CD4-positive, alpha-beta T cell treated with Interleukin-15 for 4 hours (primary cell): ENCODE results near the gene SRP9.

Experiments
- DNase-seq: peaks from one replicate; pipeline ENCODE4 v3.0.0-alpha.2; 2020; ENCODE audit warnings: low spot score

SRP9 gene, protein sequence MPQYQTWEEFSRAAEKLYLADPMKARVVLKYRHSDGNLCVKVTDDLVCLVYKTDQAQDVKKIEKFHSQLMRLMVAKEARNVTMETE

DNA sequence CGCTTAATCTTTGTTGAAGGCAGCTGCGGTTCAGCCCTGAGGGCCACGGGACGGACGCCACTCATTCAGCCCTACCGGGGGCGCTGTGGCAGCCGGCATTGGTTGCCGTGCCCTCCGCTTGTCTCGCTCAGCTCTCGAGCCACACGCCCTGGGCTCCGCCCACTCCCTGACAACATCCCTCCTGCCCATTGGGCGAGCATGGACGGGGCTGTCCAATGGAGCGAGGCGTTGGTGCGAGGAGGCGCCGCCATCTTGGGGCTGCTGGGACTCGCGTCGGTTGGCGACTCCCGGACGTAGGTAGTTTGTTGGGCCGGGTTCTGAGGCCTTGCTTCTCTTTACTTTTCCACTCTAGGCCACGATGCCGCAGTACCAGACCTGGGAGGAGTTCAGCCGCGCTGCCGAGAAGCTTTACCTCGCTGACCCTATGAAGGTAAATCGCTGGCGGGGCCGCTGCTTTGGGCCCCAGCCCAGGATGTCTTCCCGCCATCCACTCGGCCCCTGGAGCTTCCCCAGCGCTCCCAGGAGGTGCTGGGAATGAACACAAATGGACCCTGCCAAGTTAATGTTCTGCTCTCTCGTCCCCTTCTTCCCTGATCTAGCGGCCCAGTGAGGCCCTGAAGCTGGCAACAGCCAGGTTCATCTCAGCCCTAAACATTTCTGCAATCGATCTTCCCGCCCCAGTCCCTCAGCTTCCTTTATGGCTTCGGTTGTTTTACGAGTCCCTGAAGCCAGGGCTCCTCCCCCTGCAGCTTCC, at the start of gene SRP9:
Gene SRP9 (plus strand): TSS at position 244 of the 754 bp plus-strand sequence. CDS start 115 bp downstream, at position 359.
- peak; percentile 99 for DNase-seq

DNA sequence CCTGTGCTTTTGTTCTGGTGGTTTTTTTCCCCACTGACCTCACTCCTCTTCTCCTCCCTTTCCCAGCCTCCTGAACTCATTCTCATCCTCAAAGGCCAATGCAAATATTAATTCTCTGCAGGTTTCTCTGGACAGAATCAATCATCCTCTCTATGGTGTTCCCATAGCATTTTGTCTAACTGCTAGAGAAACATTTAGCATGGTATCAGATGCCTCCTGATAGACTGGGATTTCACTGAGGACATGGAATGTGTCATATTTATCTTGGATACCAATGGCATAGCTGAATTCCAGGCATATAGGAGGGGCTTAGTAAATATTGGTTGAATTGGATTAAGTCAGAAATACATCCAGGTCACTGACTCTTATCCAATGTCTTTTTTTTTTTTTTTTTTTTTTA, 46.1 kb upstream of the SRP9 start:
- DNase-seq, result no peak

DNA sequence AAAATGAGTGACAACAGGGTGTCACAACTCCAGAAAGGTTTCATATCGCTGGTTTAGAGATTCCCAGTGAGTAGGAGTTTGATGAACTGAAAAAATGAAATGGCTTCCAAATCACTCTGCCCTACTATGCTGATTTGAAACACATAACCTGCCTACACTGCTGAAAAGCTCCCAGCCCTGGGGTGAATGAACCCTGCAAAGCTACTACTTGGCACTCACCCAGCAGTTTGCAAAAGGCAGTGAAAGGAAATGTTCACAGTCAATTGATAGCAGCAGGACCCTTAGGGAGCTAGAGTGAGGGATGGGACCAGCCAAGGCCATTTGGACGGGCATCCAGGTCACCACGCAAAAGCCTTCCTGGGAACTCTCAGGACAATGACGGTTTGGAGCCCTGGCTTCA, 44.4 kb upstream of the SRP9 start:
- no peak for DNase-seq

DNA sequence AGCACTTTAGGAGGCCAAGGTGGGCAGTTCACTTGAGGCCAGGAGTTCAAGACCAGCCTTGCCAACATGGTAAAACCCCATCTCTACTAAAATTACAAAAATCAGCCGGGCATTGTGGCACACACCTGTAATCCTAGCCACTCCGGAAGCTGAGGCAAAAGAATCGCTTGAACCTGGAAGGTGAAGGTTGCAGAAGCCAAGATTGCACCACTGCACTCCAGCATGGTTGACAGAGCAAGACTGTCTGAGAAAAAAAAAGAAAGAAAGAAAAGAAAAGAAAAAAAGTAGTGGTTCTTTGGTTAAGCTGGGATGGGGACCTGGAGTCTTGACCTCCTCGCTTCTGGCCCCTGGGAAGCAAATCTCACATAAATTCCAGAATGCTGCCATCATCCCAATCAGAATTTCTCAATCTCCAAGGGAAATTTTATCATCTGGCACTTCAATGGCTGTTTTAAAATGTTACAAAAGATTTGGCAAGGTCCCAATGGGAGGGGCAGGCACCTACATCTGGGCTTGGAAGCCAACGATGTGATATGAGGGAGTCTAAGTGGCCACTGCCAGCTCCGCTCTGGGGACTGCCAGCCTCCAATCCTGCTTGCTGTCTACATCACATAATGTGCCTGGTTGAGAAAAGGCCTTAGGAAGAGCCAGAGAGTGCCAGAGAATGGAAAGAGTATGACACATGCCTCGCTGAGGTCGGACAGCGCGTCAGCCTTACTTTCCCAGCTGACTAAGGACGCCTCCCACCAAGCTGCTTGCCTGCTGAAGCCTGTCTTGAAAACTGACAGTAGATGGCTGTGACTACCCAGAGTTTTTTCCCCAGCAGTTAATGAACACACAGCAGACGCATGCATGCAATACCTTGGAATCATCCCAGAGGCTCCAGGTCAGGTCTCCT, 42.1 kb upstream of the SRP9 start:
- no peak for DNase-seq

DNA sequence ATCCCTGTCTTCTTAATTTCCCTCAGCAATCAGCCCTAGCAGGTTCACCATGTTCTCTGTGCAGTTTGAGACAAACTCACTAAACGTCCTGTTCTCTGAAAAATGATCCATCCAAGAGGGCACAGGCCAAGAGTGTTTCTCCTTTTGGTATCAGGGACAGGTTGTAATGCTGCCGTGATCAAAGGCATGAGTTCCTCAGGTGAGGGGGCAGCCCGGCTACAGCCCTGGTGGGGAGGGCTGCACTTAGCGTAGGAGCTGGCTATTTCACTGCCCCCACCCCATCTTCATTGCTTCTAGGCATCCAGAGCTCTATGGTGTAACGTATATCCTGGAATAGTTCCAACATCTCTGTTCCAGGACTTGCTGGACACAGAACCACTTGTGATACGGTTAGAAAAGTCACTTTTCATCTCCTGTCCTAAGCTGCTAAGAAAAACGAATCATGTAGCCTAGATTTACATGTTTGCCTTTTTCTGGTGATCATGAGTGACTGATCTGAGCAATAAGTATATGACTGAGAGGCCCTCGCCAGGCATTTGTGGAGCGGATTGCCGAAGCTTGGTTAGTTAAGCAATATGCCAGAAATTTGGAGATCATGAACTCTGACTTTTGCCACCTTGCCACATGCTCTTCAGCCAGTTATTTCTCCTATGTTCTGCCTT, 41.1 kb upstream of the SRP9 start:
- no peak for DNase-seq

DNA sequence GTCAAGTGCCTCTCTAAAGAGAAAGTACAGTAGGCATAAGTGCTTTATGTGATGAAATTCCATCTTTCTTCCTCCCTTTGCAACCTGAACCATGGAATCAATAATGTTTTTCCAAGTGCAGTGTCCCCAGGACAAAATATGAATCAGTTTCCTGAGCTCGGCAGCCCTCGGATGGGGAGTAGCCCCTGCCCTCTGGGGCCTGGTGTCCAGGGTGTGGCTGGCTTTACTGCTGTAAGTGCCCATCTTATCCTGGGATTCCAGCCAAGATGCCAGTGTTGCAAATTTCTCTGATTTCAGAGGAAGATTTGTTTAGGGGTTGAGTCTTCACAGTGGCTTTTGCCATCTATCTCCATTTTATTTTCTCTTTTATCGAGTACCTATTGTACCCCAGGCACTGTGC, 40.5 kb upstream of the SRP9 start:
- DNase-seq, result no peak

DNA sequence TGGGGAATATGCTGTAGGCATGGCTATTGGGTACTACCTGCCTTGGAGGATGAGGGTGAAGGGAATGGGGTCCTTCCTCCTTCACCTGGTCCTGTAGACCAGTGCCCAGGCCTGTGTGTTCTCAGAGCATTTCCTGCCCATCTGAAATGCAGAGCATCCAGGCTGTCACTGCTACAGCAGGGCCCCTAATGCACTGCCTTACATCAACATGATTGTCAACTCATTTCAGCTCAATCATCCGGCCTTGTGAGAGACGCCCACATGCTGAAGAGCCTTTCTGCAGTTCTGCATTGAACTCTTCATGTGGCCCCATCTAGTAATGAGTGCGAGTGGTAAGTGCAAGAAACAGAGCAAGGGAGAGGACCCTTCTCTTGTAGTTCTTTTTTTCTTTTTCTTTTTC, 39.8 kb upstream of the SRP9 start:
- DNase-seq, result no peak

DNA sequence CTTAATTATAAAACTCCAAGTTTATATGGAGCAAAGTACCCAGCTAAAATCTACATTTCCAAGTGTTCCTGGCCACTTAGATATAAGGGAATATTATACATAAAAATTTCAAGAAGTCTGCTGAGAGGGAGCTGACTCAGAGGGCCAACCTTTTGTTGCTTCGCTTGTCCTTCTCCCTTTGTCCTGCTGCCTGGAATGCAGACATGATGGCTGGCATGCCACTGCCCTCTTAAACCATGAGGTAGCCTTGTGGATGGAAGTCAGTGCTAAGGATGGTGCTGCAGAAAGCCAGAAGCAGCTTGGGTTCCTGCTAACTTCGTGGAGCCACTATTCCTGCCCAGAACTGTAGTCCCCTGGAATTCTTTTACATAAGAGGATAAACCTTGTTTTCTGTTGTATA, 38.9 kb upstream of the SRP9 start:
- DNase-seq, result no peak

DNA sequence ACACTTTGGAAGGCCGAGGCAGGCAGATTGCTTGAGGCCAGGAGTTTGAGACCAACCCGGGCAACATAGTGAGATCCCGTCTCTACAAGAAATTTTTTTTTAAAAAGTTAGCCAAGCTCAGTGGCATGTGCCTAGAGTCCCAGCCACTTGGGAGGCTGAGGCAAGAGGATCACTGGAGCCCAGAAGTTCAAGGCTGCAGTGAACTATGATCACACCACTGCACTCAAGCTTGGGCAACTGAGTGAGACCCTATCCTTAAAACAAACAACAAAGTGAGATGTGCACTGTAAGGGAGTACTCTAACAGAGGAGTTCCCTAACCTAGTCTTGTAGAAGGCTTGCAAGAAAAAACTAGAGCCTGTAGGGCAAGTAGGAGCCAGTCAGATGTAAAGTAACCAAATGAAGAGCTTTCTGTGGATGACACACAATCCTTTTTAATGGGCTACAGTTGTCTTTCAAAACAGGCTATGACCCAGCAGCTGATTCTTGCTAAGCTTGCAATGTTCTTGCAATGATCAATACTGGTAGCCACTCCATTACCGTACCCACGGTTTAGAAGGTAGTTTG, 38.0 kb upstream of the SRP9 start:
- no peak for DNase-seq

DNA sequence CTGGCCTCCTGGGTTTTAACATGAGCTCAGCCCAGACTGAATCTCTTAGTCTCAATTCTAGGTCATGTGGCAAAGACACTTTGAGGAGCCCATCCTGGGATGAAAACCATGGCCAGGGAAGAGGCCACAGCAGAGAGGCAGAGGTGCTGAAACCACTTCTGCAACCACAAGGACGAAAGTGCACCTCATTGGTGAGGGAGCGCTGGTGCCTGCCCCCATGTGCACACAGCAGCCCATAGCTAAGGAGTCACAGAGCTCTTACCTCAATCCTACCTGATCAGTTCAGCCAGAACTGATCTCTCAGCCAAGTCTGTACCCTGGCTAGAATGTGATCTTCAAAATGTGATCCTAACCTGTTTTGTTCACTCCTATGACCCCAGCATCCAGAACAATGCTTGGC, 32.9 kb upstream of the SRP9 start:
- DNase-seq, result no peak

DNA sequence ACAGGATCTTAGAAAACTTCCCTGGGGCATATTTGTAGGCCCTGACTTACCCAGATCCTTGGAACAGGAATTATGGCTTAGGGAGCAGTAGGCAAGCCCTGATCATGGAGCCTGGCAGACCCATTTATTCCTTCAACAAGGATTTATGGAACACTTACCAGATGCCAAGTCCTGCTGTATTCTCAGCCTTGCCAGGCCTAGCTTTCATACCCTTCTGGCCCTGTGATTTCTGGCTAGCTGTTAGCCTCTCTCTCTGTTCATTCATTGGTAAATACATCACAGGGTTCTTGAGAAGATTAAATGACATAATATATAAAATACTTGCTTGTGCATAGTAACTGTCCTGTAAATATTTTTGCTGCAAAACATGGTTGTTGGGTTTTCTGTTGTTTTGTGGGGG, 32.4 kb upstream of the SRP9 start:
- DNase-seq, result no peak

DNA sequence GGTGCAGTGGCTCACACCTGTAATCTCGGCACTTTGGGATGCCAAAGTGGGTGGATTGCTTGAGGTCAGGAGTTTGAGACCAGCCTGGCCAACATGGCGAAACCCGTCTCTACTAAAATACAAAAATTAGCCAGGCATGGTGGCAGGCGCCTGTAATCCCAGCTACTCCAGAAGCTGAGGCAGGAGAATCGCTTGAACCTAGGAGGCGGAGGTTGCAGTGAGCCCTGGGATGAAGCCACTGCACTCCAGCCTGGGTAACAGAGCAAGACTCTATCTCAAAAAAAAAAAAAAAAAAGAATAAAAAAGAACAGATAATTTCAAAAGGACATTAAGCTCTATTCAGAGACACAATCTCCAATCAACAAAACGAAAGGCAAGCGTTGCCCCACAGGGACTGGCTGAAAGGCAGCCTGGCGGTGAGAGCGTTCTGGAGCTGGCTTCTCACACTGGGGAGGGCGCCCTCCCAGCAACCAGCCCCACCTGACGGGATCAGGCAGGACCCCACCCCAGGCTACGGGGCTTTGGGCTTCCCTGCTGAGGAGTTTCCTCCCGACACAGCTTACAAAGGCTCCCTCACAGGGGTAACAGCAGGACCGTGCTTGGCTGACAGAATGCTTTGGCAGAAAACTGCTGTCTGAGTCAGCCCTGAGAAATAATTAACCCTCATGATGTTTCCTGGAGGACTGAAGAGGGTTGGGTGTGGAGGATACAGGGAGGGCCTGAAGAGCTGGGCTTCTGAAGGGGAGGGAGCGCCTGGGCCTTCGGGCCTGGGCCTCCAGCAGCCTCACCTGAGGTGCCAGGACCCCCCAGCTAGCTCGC, 31.1 kb upstream of the SRP9 start:
- no peak for DNase-seq

DNA sequence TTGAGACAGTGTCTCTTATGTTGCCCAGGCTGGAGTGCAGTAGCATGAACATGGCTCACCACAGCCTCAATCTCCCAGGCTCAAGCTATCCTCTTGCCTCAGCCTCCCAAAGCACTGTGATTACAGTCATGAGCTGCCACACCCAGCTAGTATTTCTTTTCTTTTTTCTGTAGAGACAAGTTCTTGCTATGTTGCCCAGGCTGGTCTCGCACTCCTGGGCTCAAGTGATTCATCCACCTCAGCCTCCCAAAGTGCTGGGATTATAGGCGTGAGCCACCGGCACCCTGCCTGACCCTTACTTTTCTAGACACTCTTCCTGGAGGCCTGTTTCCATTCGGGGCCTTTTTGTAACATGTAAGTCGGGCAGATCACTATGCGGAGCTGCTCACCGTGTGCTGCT, 30.1 kb upstream of the SRP9 start:
- DNase-seq, result no peak

DNA sequence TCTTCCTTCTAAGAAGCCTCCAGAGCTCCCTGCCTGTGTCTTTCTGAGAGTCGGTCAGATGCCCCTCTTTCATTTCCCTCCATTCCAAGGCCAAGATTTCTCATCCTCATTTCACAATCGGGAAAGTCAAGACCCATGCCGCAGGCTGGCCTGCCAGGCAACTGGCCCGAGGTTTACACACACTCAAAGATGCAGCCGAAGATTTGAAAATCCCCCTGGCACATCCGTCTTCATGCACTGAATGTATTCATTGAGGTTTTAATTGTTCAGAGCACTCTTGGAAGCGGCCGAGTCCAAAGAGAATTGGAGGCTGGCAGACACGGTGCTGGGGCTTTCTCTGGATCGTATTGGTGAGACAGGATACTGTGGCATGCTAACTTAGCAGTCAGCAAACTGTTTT, 29.1 kb upstream of the SRP9 start:
- DNase-seq, result no peak

DNA sequence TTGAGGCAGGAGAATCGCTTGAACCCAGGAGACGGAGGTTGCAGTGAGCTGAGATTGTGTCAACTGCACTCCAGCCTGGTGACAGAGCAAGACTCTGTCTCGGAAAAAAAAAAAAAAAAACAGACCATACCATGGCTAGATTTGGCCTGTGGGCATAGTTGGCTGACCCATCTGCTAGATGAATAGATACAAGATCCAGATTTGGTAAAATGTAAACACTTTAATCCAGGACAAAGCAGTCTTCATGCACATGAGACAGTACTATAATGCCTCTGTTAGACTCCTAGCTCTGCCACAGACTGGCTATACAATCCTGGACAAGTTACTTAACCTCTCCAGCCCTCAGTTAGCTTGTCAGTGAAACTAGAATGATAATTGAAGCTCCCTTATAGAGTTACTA, 27.9 kb upstream of the SRP9 start:
- no peak for DNase-seq

DNA sequence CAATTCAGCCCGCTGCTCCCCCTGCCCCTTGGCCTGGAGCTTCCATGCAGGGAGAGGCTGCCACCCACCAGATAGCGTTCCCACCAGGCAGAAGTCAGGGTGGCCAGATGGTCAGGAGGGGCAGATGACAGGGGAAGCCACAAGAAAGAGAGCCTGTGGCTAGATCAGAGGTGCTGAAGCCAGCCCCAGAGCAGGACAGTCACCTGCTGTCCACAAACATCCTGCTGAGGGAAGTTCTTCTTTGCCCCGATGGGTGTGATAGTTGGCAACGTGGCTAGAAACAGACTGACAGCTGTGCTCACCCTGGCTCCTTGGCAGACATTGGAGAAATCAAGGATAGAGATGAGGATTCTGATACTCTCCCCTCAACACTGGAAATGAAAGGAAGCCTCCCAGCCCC, 27.2 kb upstream of the SRP9 start:
- DNase-seq, result no peak

DNA sequence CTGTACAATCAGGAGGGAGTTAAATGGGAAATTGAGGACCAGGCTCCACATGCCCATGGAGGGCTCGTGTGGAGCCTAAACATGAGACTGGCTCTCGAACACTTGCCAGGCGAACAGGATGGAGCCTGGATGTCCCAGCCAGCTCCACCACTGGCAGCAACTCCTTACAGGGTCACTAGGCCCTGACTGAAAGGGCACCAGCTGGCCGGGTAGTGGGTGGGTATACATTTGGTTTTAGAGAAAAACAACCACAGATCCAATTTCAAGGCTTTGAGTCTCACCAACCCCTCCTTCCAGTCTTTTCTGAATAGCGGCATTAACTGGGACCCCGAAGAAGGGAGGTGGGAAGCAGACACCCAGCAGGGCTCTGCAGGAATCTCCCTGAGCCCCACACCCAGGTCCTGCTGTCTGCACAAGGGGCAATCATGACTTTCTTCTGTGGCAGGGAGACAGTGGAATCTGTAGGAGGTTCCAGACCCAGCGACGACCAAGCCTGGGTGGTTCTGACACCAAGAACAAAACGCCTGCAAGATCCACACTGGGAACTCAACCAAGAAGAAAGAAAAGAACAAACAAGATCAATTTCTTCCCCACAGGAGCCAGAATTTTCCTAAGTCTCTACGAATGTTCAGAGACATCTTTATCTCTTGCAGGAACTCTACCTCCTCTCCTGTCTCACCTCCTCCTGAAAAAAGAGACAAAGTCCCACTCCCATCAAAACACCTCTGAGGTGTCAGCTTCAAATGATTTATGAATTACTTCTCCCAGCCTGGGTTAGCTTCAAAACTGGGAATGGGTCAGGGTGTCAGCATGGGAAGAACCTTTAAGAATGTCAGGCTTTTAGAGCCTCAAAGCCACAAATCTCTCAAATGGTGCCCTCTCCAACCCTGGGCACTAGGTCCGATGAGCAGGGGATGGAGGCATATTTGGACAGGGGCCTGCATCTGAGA, 26.5 kb upstream of the SRP9 start:
- no peak for DNase-seq

DNA sequence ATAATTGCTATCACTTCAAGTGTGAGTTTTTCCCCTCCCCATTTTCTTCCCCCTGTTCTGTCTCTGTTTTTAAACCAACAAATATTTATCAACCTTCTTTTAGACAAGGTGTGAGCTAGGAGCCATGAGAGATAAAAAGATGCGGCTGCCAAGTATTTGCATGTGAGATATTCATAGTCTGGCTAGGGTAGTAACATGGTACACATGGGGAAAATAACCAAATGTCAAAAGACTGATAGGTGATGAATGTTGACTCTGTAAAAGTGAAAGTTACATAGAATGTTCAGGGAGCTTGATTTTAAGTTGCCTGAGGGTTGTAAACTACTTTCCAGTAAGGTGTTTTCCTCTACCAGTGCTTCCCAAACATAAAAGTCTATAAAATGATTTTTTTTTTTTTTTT, 25.4 kb upstream of the SRP9 start:
- no peak for DNase-seq

DNA sequence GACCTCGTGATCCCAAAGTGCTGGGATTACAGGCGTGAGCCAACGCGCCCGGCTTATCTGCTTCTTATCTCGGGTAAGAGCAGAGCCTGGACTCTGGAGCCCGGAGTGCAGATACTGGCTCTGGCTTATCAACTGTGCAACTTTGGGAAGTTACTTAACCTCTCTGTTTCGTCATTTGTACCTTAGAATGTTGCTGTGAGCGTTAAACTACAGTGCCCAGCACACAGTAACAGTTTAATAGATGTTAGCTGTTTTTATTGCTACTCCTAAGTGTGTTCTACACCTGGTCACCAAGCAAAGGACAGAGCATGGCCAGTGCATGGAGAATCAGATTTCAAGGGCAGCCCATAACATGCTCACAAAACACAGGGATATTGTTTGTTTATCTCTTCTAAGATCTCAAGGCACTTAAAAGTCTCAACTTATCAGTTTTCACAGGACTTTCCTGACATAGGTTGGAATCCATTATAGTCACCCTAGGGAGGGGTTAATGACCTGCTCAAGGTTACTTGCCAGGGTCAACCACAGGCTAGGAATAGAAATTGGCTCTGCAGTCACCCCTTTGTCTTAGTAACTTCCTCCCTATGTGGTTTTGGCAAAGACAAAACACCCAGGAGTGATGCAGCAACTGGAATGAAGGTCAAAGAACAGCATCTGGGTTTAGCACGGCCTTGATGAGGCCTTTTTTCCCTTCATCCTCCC, 22.5 kb upstream of the SRP9 start:
- DNase-seq, result no peak
